Keratinocyte (primary cell): ENCODE results near the gene DMRTB1. TPM values are rescaled to one million over a fixed set of nuclear protein-coding genes. Genes with fewer than 3 reads are reported as not detected.

Experiments used
- DNase-seq: peaks from one replicate; pipeline ENCODE4 v3.0.0-alpha.2; 2011; ENCODE audit warnings: low read depth, missing footprints, low spot score
- FAIRE-seq: peaks from 2 replicates; lab custom pipeline; 2011; peaks lifted over from hg19 to GRCh38; lab: Jason Lieb, UNC
- H2AFZ ChIP-seq: 2 replicates; pipeline ENCODE4 v1.6.0; 2012; ENCODE audit warnings: low read length, control low read depth, inconsistent platforms; ENCODE audit not compliant: control insufficient read depth
- H3K27ac ChIP-seq: 2 replicates; pipeline ENCODE4 v1.5.1; 2011; ENCODE audit warnings: low read length; ENCODE audit not compliant: control insufficient read depth, insufficient read depth
- H3K27me3 ChIP-seq: 3 replicates; pipeline ENCODE4 v1.6.0; 2011; ENCODE audit warnings: low read length; ENCODE audit not compliant: control insufficient read depth, insufficient read depth; ENCODE audit errors: extremely low read depth
- H3K36me3 ChIP-seq, 2 experiments: 2 replicates in 1 of 2; 3 replicates in 1 of 2; pipeline ENCODE4 v1.5.1; 2011; ENCODE audit warnings: low read length in 2 of 2, mild to moderate bottlenecking in 1 of 2; ENCODE audit not compliant: control insufficient read depth in 2 of 2, insufficient read depth in 2 of 2; ENCODE audit errors: extremely low read depth in 1 of 2
- H3K4me1 ChIP-seq: 3 replicates; pipeline ENCODE4 v1.5.1; 2011; ENCODE audit warnings: low read length; ENCODE audit not compliant: control insufficient read depth, insufficient read depth; ENCODE audit errors: extremely low read depth
- H3K4me2 ChIP-seq: 3 replicates; pipeline ENCODE4 v1.6.0; 2011; ENCODE audit warnings: low read depth, low read length; ENCODE audit not compliant: control insufficient read depth, insufficient read depth; ENCODE audit errors: extremely low read depth
- H3K4me3 ChIP-seq, 3 experiments: fragments of 200-600 bp in 1 of 3; sonication (generic) in 1 of 3; 2 replicates in 2 of 3; 3 replicates in 1 of 3; pipeline ENCODE4 v1.5.1; 2011 to 2016; ENCODE audit warnings: low read length in 3 of 3, mild to moderate bottlenecking in 3 of 3, control low read depth in 2 of 3, inconsistent platforms in 1 of 3, low read depth in 1 of 3, mixed read lengths in 1 of 3, mixed run types in 1 of 3, moderate library complexity in 1 of 3; ENCODE audit not compliant: control insufficient read depth in 2 of 3, insufficient read depth in 2 of 3; ENCODE audit errors: extremely low read depth in 1 of 3
- H3K79me2 ChIP-seq: 2 replicates; pipeline ENCODE4 v1.6.0; 2012; ENCODE audit warnings: low read length; ENCODE audit not compliant: control insufficient read depth, insufficient read depth
- H3K9ac ChIP-seq: 3 replicates; pipeline ENCODE4 v1.6.0; 2011; ENCODE audit warnings: low read length; ENCODE audit not compliant: control insufficient read depth, insufficient read depth; ENCODE audit errors: extremely low read depth
- H3K9me1 ChIP-seq: 3 replicates; pipeline ENCODE4 v1.6.0; 2011; ENCODE audit warnings: low read length; ENCODE audit not compliant: control insufficient read depth, insufficient read depth; ENCODE audit errors: extremely low read depth
- H3K9me3 ChIP-seq: 2 replicates; pipeline ENCODE4 v1.5.1; 2012; ENCODE audit warnings: low read depth, low read length; ENCODE audit not compliant: control insufficient read depth
- H4K20me1 ChIP-seq: 3 replicates; pipeline ENCODE4 v1.6.0; 2011; ENCODE audit warnings: low read length; ENCODE audit not compliant: control insufficient read depth, insufficient read depth; ENCODE audit errors: extremely low read depth
- CTCF ChIP-seq, 3 experiments: IDR thresholded peaks in 1 of 3; conservative IDR thresholded peaks in 1 of 3; optimal IDR thresholded peaks in 1 of 3; 2 replicates in 2 of 3; 3 replicates in 1 of 3; pipeline versions ENCODE3 to v1.5.1; 2011; ENCODE audit warnings: low read length in 3 of 3, mild to moderate bottlenecking in 3 of 3, moderate library complexity in 2 of 3, control low read depth in 1 of 3, inconsistent platforms in 1 of 3; ENCODE audit not compliant: insufficient read depth in 2 of 3; ENCODE audit errors: extremely low read depth in 1 of 3
- EZH2 ChIP-seq: IDR thresholded peaks from one replicate; pipeline ENCODE4 v1.6.1; 2012; ENCODE audit warnings: inconsistent platforms, mild to moderate bottlenecking, low read length, moderate library complexity
- dilution Hi-C: fragments of 300-500 bp; cut with MboI; formaldehyde crosslinking; loops from one replicate; pipeline ENCODE4 v1.7.0; 2020; ENCODE audit warnings: low sequenced_read_pairs; ENCODE audit not compliant: extremely low pct_ligation_motif_present
- polyA plus RNA-seq, 5 experiments: library from polyadenylated mRNA; depleted of rRNA in 3 of 5; stranded (reverse) in 3 of 5; stranded (forward) in 1 of 5; unstranded in 1 of 5; fragments of >200 nt; gene quantifications; 1 replicate in 1 of 5; 2 replicates in 3 of 5; 3 replicates in 1 of 5; pipeline versions ENCODE4 v1.2.1 to v1.2.3, GENCODE V29; 2011 to 2012; ENCODE audit warnings: missing spikeins in 2 of 5, low read depth in 1 of 5, low replicate concordance in 1 of 5

The DMRTB1 gene
- polyA plus RNA-seq, 1 donor (not counting 4 experiments of a cell fraction or from before 2014, with no cell fraction given), result not detected

- dilution Hi-C loops, result no loop called here
Observed at GRCh38 chr1:53410100-53410541, 49.1 kb upstream of the DMRTB1 start.

GRCh38 chr1:53410701-53411100 lies 48.5 kb upstream of the DMRTB1 start:
- TF ChIP-seq CTCF (optimal IDR thresholded peaks at IDR 0.05 in 1 of 3, IDR thresholded peaks at IDR 0.05 in 1 of 3, conservative IDR thresholded peaks at IDR 0.05 in 1 of 3; ENCODE audit: extremely low read depth in 1 of 3, insufficient read depth in 2 of 3, low read length in 3 of 3) (no peak), EZH2 (no peak)
- FAIRE-seq (no peak), DNase-seq (no peak)
- H3K9ac ChIP-seq, result no peak overlapping the region
- peaks cover 9% of the 10 kb centered on the region for H3K4me1 ChIP-seq
- H3K79me2 ChIP-seq, result no peaks in the 10 kb centered on the region
- no peak overlapping the region for H3K27ac ChIP-seq
- dilution Hi-C loops, result no loop called here
- H3K9me3 ChIP-seq, result no peaks in the 10 kb centered on the region
- H3K4me3 ChIP-seq, result no peak overlapping the region
- H2AFZ ChIP-seq, result no peak overlapping the region
- H4K20me1 ChIP-seq, result no peaks in the 10 kb centered on the region
- peaks cover 7% of the 10 kb centered on the region for H3K27me3 ChIP-seq
- no peak overlapping the region for H3K4me2 ChIP-seq
- H3K36me3 ChIP-seq, result no peaks in the 10 kb centered on the region
- H3K9me1 ChIP-seq, result no peaks in the 10 kb centered on the region

More at GRCh38 chr1:53410100-53410541, 49.1 kb upstream of the DMRTB1 start:
- H3K4me3 ChIP-seq, result no peak overlapping the region
- no peaks in the 10 kb centered on the region for H3K79me2 ChIP-seq
- H3K27ac ChIP-seq, result no peak overlapping the region
- TF ChIP-seq CTCF (optimal IDR thresholded peaks at IDR 0.05 in 1 of 3, IDR thresholded peaks at IDR 0.05 in 1 of 3, conservative IDR thresholded peaks at IDR 0.05 in 1 of 3; ENCODE audit: extremely low read depth in 1 of 3, insufficient read depth in 2 of 3, low read length in 3 of 3) (no peak), EZH2 (no peak)
- no peaks in the 10 kb centered on the region for H3K36me3 ChIP-seq
- H3K4me1 ChIP-seq, result peaks cover 9% of the 10 kb centered on the region
- no peak for FAIRE-seq
- H3K9ac ChIP-seq, result no peak overlapping the region
- H3K9me1 ChIP-seq, result no peaks in the 10 kb centered on the region
- no peak for DNase-seq
- no peak overlapping the region for H2AFZ ChIP-seq
- H3K27me3 ChIP-seq, result peaks cover 7% of the 10 kb centered on the region
- no peaks in the 10 kb centered on the region for H4K20me1 ChIP-seq
- no peak overlapping the region for H3K4me2 ChIP-seq
- no peaks in the 10 kb centered on the region for H3K9me3 ChIP-seq
